Naive thymus-derived CD4-positive, alpha-beta T cell (primary cell): Measurements from ENCODE around the gene EDAR. TPM values are rescaled to one million over a fixed set of nuclear protein-coding genes. Genes with fewer than 3 reads are reported as not detected.
A peak's percentile ranks its signal among the peaks of the same experiment; 100 is the strongest.

Experiments
- ATAC-seq: fragments of 150-1000 bp; cut with Tn5 transposase; 2 replicates; pipeline ENCODE4 v1.10.0; 2021; ENCODE audit warnings: mild to moderate bottlenecking, moderate library complexity
- CTCF ChIA-PET: fragments of 350-600 bp; sonication (Branson Sonifier 250); formaldehyde crosslinking; loops from one replicate; lab custom pipeline; 2021; ENCODE audit warnings: antibody characterized with exemption; lab: Charles Lee
- POLR2A ChIA-PET: fragments of 350-600 bp; sonication (Branson Sonifier 250); formaldehyde crosslinking; loops from one replicate; lab custom pipeline; 2021; ENCODE audit warnings: antibody characterized with exemption, inconsistent platforms; lab: Charles Lee
- DNase-seq, 9 donors: peaks; one replicate each; pipeline versions ENCODE4 v3.0.0 to v3.0.0-alpha.2; 2020 to 2022; ENCODE audit warnings: mixed read lengths in 1 of 9
- H3K27ac ChIP-seq: one replicate; pipeline ENCODE4 v1.7.0; 2013; ENCODE audit warnings: mild to moderate bottlenecking, low read depth, low read length, moderate library complexity
- H3K27me3 ChIP-seq, 2 donors: one replicate each; pipeline ENCODE4 v1.7.0; 2013; ENCODE audit warnings: low read length in 2 of 2, mild to moderate bottlenecking in 2 of 2, moderate library complexity in 2 of 2; ENCODE audit not compliant: control insufficient read depth in 2 of 2, insufficient read depth in 2 of 2
- H3K36me3 ChIP-seq, 3 experiments: 1 replicate in 2 of 3; 2 replicates in 1 of 3; pipeline ENCODE4 v1.7.0; 2013; ENCODE audit warnings: low read length in 3 of 3, mild to moderate bottlenecking in 3 of 3, moderate library complexity in 1 of 3; ENCODE audit not compliant: insufficient read depth in 3 of 3, control insufficient read depth in 2 of 3
- H3K4me1 ChIP-seq, 2 donors: one replicate each; pipeline ENCODE4 v1.7.0; 2013; ENCODE audit warnings: low read length in 2 of 2, mild to moderate bottlenecking in 2 of 2, moderate library complexity in 1 of 2; ENCODE audit not compliant: control insufficient read depth in 2 of 2, insufficient read depth in 2 of 2
- H3K4me3 ChIP-seq: 2 replicates; pipeline ENCODE4 v1.7.0; 2013; ENCODE audit warnings: mild to moderate bottlenecking, low read length
- H3K9me3 ChIP-seq, 3 experiments: 1 replicate in 2 of 3; 2 replicates in 1 of 3; pipeline ENCODE4 v1.7.0; 2013; ENCODE audit warnings: low read length in 3 of 3; ENCODE audit not compliant: control insufficient read depth in 2 of 3
- H3K27ac Mint-ChIP-seq, 9 donors: one replicate each; pipeline ENCODE4 v1.8.0; 2020 to 2022; ENCODE audit warnings: mixed read lengths in 9 of 9, mild to moderate bottlenecking in 8 of 9, moderate library complexity in 5 of 9, inconsistent platforms in 2 of 9
- H3K27me3 Mint-ChIP-seq, 5 donors: one replicate each; pipeline ENCODE4 v1.8.0; 2021 to 2022; ENCODE audit warnings: mixed read lengths in 5 of 5, mild to moderate bottlenecking in 1 of 5
- H3K36me3 Mint-ChIP-seq, 5 donors: one replicate each; pipeline ENCODE4 v1.8.0; 2020 to 2022; ENCODE audit warnings: mixed read lengths in 5 of 5, mild to moderate bottlenecking in 3 of 5, inconsistent platforms in 1 of 5
- H3K4me1 Mint-ChIP-seq, 7 donors: one replicate each; pipeline ENCODE4 v1.8.0; 2020 to 2022; ENCODE audit warnings: mixed read lengths in 7 of 7, mild to moderate bottlenecking in 3 of 7, inconsistent platforms in 1 of 7
- H3K4me3 Mint-ChIP-seq, 10 donors: one replicate each; pipeline ENCODE4 v1.8.0; 2020 to 2022; ENCODE audit warnings: mild to moderate bottlenecking in 10 of 10, mixed read lengths in 10 of 10, moderate library complexity in 6 of 10, inconsistent platforms in 2 of 10
- H3K9me3 Mint-ChIP-seq, 11 donors: one replicate each; pipeline ENCODE4 v1.8.0; 2020 to 2022; ENCODE audit warnings: mixed read lengths in 11 of 11, mild to moderate bottlenecking in 4 of 11, inconsistent platforms in 1 of 11, moderate library complexity in 1 of 11
- intact Hi-C, 2 donors: fragments of 100-400 bp; cut with micrococcal nuclease; formaldehyde crosslinking; loops; one replicate each; pipeline ENCODE4 v1.15.1; 2023
- polyA plus RNA-seq, 2 donors: library from polyadenylated mRNA; unstranded; fragments of 300-500 nt; fragmentation: Illumina TruSeq; gene quantifications; one replicate each; pipeline ENCODE4 v1.2.3, GENCODE V29; 2021
- total RNA-seq, 6 experiments: library from RNA in 5 of 6; stranded (reverse) in 5 of 6; gene quantifications; 1 replicate in 5 of 6; 2 replicates in 1 of 6; pipeline ENCODE4 v1.2.3 and lab custom pipeline; 2021 to 2026

Gene EDAR
- total and polyA plus RNA-seq, 7 experiments from 2014 or later = 0.17 to 26.8 (median 21.6) TPM

- POLR2A ChIA-PET = interaction anchor here (0.5 to 2.1 kb wide), 6 partner anchors 31 to 206 kb away, joined by 3 to 9 read pairs (median 4); partner anchors contain the start of gene EDAR
- H3K9me3 ChIP-seq = no peaks in the 10 kb centered on the region
- no peaks in the 10 kb centered on the region for H3K27me3 Mint-ChIP-seq
- H3K4me1 ChIP-seq = peaks cover 0 to 5% of the 10 kb centered on the region in 2 donors
- H3K9me3 Mint-ChIP-seq = no peaks in the 10 kb centered on the region
- ATAC-seq = peak; percentile 38
- no peak overlapping the region for H3K4me3 Mint-ChIP-seq
- no peak overlapping the region for H3K4me3 ChIP-seq
- peaks cover 0 to 52% (median 6%) of the 10 kb centered on the region in 5 donors for H3K36me3 Mint-ChIP-seq
- H3K27ac ChIP-seq = no peak overlapping the region
- no peaks in the 10 kb centered on the region for H3K27me3 ChIP-seq
- peaks cover 0 to 77% (median 0%) of the 10 kb centered on the region in 3 experiments for H3K36me3 ChIP-seq
- H3K27ac Mint-ChIP-seq = peak overlapping the region in 5 of 9 donors; percentile 0 to 28 (median 4)
- intact Hi-C loops = loop anchor here (1.0 to 10.0 kb wide), 11 partner anchors 31 to 582 kb away; partner anchors contain the start of gene EDAR (in 1 of the 2)
- H3K4me1 Mint-ChIP-seq = peaks cover 2 to 34% (median 25%) of the 10 kb centered on the region in 7 donors
- peak in 6 of 9 donors; percentile 33 to 59 (median 50) for DNase-seq
- CTCF ChIA-PET = interaction anchor here (0.7 to 4.3 kb wide), 15 partner anchors 12 to 582 kb away, joined by 3 to 49 read pairs (median 6); partner anchors contain the start of gene EDAR
Observed at GRCh38 chr2:108927936-108928659, 60.9 kb downstream of the EDAR start.

GRCh38 chr2:108927405-108927804, 61.6 kb downstream of the EDAR start:
- Mint-ChIP-seq H3K9me3 (no peaks in the 10 kb centered on the region), H3K4me3 (no peak overlapping the region), H3K36me3 (peaks cover 0 to 59% (median 12%) of the 10 kb centered on the region in 5 donors), H3K27me3 (no peaks in the 10 kb centered on the region), H3K27ac (no peak overlapping the region), H3K4me1 (peaks cover 2 to 29% (median 22%) of the 10 kb centered on the region in 7 donors)
- ChIA-PET CTCF (interaction anchor here (0.7 to 4.3 kb wide), 9 partner anchors 13 to 104 kb away, joined by 3 to 49 read pairs (median 7); partner anchors contain the start of gene EDAR), POLR2A (interaction anchor here (0.5 to 2.1 kb wide), 3 partner anchors 32 to 139 kb away, joined by 3 to 9 read pairs (median 4); no protein-coding TSS in a partner anchor)
- no peak for ATAC-seq
- Histone ChIP-seq H3K27ac (no peak overlapping the region), H3K36me3 (peaks cover 0 to 81% (median 0%) of the 10 kb centered on the region in 3 experiments), H3K27me3 (no peaks in the 10 kb centered on the region), H3K4me1 (peaks cover 0 to 5% of the 10 kb centered on the region in 2 donors), H3K9me3 (no peaks in the 10 kb centered on the region), H3K4me3 (no peak overlapping the region)
- intact Hi-C loops = loop anchor here in 1 of 2 donors (10.0 kb wide), 1 partner anchor 217 kb away; no protein-coding TSS in a partner anchor
- DNase-seq = no peak

GRCh38 chr2:108926561-108927380, 62.2 kb downstream of the EDAR start:
- peaks cover 0 to 56% (median 13%) of the 10 kb centered on the region in 5 donors for H3K36me3 Mint-ChIP-seq
- no peaks in the 10 kb centered on the region for H3K9me3 ChIP-seq
- ChIA-PET CTCF (interaction anchor here (0.7 to 3.0 kb wide), 6 partner anchors 24 to 105 kb away, joined by 3 to 21 read pairs (median 8); partner anchors contain the start of gene EDAR), POLR2A (interaction anchor here (2.1 kb wide), 1 partner anchor 33 kb away, joined by 4 read pairs; no protein-coding TSS in a partner anchor)
- peaks cover 2 to 25% (median 17%) of the 10 kb centered on the region in 7 donors for H3K4me1 Mint-ChIP-seq
- H3K4me1 ChIP-seq = peaks cover 0 to 5% of the 10 kb centered on the region in 2 donors
- no peaks in the 10 kb centered on the region for H3K9me3 Mint-ChIP-seq
- H3K4me3 Mint-ChIP-seq = no peak overlapping the region
- H3K4me3 ChIP-seq = no peak overlapping the region
- no peaks in the 10 kb centered on the region for H3K27me3 ChIP-seq
- ATAC-seq (no peak), DNase-seq (no peak)
- no peak overlapping the region for H3K27ac Mint-ChIP-seq
- intact Hi-C loops = loop anchor here in 1 of 2 donors (10.0 kb wide), 1 partner anchor 218 kb away; no protein-coding TSS in a partner anchor
- no peak overlapping the region for H3K27ac ChIP-seq
- peaks cover 0 to 87% (median 0%) of the 10 kb centered on the region in 3 experiments for H3K36me3 ChIP-seq
- H3K27me3 Mint-ChIP-seq = no peaks in the 10 kb centered on the region

- H3K4me1 ChIP-seq = peaks cover 0 to 5% of the 10 kb centered on the region in 2 donors
- no peak overlapping the region for H3K4me3 ChIP-seq
- Mint-ChIP-seq H3K36me3 (peaks cover 0 to 58% (median 13%) of the 10 kb centered on the region in 5 donors), H3K4me1 (peaks cover 2 to 18% (median 9%) of the 10 kb centered on the region in 7 donors), H3K27ac (peak overlapping the region in 1 of 9 donors; percentile 74), H3K9me3 (no peaks in the 10 kb centered on the region), H3K27me3 (no peaks in the 10 kb centered on the region), H3K4me3 (no peak overlapping the region)
- intact Hi-C loops = loop anchor here in 1 of 2 donors (10.0 kb wide), 1 partner anchor 219 kb away; no protein-coding TSS in a partner anchor
- ChIA-PET POLR2A (no interaction called here), CTCF (interaction anchor here (0.5 kb wide), 1 partner anchor 171 kb away, joined by 6 read pairs; no protein-coding TSS in a partner anchor)
- DNase-seq (no peak), ATAC-seq (no peak)
- no peak overlapping the region for H3K27ac ChIP-seq
- no peaks in the 10 kb centered on the region for H3K27me3 ChIP-seq
- H3K36me3 ChIP-seq = peaks cover 0 to 95% (median 0%) of the 10 kb centered on the region in 3 experiments
- no peaks in the 10 kb centered on the region for H3K9me3 ChIP-seq
Observed at GRCh38 chr2:108925735-108926134, 63.3 kb downstream of the EDAR start.

- H3K36me3 ChIP-seq = peaks cover 0 to 95% (median 0%) of the 10 kb centered on the region in 3 experiments
- no peak overlapping the region for H3K27ac ChIP-seq
- H3K27ac Mint-ChIP-seq = no peak overlapping the region
- no peaks in the 10 kb centered on the region for H3K27me3 ChIP-seq
- intact Hi-C loops = loop anchor here in 1 of 2 donors (10.0 kb wide), 1 partner anchor 220 kb away; no protein-coding TSS in a partner anchor
- H3K4me1 Mint-ChIP-seq = peaks cover 2 to 14% (median 9%) of the 10 kb centered on the region in 7 donors
- DNase-seq = no peak
- no peak overlapping the region for H3K4me3 Mint-ChIP-seq
- H3K27me3 Mint-ChIP-seq = no peaks in the 10 kb centered on the region
- no peak overlapping the region for H3K4me3 ChIP-seq
- H3K4me1 ChIP-seq = peaks cover 0 to 5% of the 10 kb centered on the region in 2 donors
- POLR2A ChIA-PET = no interaction called here
- CTCF ChIA-PET = no interaction called here
- no peaks in the 10 kb centered on the region for H3K9me3 Mint-ChIP-seq
- ATAC-seq = no peak
- H3K36me3 Mint-ChIP-seq = peaks cover 0 to 57% (median 13%) of the 10 kb centered on the region in 5 donors
- H3K9me3 ChIP-seq = no peaks in the 10 kb centered on the region
Observed at GRCh38 chr2:108925286-108925685, 63.7 kb downstream of the EDAR start.
